Measurements from ENCODE around the gene RGMB.

- TF ChIP-seq, protein P1, sequence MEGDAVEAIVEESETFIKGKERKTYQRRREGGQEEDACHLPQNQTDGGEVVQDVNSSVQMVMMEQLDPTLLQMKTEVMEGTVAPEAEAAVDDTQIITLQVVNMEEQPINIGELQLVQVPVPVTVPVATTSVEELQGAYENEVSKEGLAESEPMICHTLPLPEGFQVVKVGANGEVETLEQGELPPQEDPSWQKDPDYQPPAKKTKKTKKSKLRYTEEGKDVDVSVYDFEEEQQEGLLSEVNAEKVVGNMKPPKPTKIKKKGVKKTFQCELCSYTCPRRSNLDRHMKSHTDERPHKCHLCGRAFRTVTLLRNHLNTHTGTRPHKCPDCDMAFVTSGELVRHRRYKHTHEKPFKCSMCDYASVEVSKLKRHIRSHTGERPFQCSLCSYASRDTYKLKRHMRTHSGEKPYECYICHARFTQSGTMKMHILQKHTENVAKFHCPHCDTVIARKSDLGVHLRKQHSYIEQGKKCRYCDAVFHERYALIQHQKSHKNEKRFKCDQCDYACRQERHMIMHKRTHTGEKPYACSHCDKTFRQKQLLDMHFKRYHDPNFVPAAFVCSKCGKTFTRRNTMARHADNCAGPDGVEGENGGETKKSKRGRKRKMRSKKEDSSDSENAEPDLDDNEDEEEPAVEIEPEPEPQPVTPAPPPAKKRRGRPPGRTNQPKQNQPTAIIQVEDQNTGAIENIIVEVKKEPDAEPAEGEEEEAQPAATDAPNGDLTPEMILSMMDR (IDR thresholded peaks at IDR 0.05) = no peak
- no peak for TF ChIP-seq POLR2A (IDR thresholded peaks at IDR 0.05)
These were observed 30.6 kb downstream of the RGMB start for GRCh38 chr5:98804066-98804465.
